SHP77 (cell line): ENCODE data around the gene APC2.
"Not testable (repeated sequence)": the region's sequence is repeated elsewhere in the genome, so short reads cannot be mapped to it uniquely, and the experiment has no call there.

Source experiments
- DNase-seq, 2 experiments: peaks; one replicate each; lab custom pipeline; 2025; lab: John Stamatoyannopoulos, UW

The APC2 gene

DNA sequence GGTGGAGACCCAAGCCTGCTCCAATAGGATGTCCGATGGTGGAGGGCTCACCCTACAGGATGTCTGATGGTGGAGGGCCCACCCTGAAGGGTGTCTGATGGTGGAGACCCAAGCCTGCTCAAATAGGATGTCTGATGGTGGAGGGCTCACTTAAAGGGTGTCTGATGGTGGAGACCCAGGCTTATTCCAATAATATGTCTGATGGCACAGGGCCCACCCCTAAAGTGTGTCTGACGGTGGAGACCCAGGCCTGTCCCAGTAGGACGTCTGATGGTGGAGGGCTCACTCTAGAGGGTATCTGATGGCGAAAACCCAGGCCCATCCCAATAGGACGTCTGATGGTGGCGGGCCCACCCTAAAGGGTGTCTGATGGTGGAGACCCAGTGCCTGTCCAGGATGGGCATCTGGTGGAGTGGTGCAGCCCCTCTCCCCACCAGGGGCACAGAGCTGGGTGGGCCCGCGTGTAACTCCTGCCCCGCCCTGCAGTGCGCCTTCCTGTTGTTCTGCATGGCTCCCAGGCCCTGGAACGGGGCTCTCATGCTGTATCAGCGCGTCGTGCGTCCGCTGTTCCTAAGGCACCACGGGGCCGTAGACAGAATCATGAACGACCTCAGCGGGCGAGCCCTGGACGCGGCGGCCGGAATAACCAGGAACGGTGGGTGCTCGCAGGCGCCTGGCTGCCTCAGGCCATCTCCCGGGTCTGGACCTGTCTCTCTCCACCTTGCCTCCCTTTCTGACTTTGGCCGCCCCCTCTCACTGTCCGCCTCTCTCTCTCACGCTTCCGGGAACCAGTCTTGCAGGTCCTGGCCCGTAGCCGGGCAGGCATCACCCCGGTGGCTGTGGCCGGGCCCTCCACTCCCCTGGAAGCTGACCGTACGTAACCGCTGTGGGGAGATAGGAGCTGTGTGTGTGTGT is 46.1 kb downstream of the APC2 start:
- DNase-seq: no peak

DNA sequence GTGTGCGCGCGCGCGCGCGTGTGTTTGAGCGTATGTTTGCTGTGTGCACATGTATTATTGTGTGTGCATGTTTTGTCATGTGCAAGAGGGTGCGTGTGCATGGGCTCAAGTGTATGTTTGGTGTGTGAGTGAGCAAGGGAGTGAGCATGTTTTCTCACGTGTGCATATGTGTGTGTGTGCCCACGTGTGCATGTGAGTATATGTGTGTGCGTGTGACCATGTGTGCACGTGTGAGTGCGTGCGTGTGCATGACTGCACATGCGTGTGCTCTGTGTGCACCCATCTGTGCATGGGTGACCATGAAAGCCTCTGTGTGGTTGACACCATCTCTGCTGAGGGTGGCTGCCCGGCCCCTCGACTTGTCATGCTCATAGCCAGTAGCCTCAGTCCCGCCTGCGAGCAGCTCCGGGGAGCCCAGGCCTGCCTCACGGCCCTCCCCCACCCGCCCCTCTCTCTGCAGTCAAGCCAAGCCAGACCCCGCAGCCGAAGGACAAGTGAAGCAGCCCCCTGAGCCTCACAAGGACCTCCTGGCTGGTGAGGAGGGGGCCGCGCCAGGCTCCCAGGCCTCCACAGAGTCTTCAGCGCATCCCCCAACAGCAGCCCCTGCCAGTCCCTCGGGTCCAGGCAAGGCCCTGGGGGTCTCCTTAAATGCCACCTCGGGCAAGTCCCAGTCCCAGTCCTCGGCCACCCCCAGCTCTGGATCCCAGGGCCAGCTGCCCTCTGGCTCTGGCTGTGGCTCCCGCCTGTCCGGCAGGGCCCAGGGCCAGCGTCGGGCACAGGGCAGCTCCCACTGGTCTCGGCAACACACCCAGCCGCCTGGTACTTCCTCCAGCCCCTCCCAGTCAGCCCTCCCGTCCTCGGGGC is 47.0 kb downstream of the APC2 start:
- no peak for DNase-seq

- no peak for DNase-seq
Measured at GRCh38 chr19:1497578-1498235, 47.8 kb downstream of the APC2 start.

- DNase-seq: not testable (repeated sequence)
Measured at GRCh38 chr19:1499231-1499630, 49.3 kb downstream of the APC2 start.

GRCh38 chr19:1501200-1501595 is 51.3 kb downstream of the APC2 start:
- DNase-seq: no peak

DNA sequence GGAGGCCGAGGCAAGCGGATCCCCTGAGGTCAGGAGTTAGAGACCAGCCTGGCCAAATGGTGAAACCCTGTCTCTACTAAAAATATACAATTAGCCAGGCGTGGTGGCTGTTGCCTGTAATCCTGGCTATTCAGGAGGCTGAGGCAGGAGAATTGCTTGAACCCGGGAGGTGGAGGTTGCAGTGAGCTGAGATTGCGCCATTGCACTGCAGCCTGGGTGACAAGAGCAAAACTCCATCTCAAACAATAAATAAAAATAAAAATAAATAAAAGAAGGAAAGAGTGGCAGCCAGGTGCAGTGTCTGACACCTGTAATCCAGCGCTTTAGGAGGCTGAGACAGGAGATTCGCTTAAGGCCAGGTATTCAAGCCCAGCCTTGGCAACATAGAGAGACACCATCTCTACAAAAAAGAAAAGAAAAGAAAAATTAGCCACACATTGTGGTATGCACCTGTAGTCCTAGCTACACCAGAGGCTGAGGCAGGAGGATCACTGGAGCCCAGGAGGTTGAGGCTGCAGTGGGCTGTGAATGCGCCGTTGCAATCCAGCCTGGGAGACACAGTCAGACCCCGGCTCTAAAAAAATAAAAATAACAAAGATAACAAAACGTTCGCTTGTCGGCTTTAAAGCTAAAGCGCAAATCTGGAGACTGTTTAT is 52.6 kb downstream of the APC2 start:
- DNase-seq: no peak

GRCh38 chr19:1503089-1503924 is 53.4 kb downstream of the APC2 start:
- peak in 1 of 2 experiments; percentile 46 for DNase-seq

GRCh38 chr19:1503925-1504773 is 54.2 kb downstream of the APC2 start:
- no peak for DNase-seq

GRCh38 chr19:1505012-1505411 is 55.1 kb downstream of the APC2 start:
- no peak for DNase-seq

GRCh38 chr19:1505991-1506881 is 56.3 kb downstream of the APC2 start:
- no peak for DNase-seq

DNA sequence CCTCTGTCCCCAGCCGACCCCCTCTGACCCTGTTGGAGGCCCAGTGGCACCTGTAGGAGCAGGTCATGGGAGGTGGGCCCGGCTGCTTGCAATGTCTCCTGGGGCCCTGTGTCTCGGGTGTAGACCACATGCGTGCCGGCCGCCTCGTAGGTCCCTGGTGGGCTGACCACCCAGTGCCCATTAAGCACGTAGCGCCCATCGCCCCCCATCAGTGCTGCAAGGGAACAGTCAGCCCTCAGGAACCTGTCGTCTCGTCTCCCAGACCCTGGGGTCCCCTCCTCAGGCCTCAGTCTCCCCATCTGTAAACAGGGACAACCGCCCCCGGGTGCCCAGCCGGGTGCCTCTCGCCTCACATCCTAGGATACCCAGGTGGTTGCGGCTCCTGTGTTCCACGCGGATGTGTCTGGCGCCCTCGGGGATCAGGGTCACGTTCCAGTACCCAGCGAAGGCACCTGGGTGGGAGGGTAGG is 57.3 kb downstream of the APC2 start:
- no peak for DNase-seq

GRCh38 chr19:1507763-1508506 is 58.0 kb downstream of the APC2 start:
- DNase-seq: peak; percentile 93 to 97

DNA sequence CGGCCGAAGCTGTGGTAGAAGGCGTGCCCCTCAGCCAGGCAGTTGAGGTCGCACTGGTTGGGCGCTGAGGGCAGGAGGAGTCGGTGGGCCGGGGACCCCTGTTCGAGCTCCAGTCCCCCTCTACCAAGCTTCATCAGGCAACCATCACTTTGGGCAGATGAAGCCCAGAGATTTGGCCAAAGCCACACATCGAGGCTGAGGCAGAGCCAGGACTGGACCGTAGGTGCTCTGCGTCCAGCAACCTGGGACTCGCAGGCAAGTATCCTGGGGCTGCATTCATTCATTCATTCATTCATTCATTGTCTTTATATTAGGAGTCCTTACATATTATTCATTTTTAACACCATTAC is 58.6 kb downstream of the APC2 start:
- no peak for DNase-seq

DNA sequence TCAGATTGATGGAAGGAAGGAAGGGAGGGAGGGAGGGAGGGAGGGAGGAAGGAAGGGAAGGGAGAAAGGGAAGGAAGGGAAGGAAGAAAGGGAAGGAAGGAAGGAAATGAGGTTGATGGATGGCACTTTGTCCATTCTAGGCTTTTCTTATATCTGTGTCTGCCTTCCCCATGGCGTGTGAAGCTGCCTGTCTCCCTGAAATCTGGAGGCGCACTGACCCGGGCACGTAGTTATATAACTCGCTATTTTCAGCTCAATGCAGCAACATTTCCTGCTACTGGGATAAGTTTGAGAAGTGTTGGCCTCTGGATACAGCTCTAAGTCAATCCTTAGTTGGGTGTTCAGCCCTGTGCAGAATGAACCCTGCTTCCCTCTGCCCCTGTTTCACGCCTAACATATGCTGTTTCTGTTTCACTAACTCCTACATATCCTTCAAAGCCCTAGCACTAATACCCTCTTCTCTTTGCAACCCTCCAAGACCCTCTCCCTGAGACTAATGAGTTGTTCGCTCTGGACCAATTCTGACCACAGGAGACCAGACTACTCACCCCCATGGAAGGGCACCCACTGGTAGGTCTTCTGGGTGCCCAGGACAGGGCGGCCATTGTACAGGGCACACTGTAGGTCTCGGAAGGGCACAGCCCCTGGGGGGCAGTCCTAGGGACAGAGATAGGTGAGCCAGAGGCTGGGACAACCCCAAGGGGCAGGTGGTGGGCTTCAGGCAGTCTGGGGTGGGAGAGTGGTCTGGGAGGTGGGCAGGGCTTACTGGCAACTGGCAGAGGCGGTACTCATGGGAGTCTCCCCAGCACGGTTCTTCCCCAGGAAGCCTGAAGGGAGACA is 59.9 kb downstream of the APC2 start:
- DNase-seq: no peak

GRCh38 chr19:1510442-1510806 is 60.5 kb downstream of the APC2 start:
- no peak for DNase-seq

DNA sequence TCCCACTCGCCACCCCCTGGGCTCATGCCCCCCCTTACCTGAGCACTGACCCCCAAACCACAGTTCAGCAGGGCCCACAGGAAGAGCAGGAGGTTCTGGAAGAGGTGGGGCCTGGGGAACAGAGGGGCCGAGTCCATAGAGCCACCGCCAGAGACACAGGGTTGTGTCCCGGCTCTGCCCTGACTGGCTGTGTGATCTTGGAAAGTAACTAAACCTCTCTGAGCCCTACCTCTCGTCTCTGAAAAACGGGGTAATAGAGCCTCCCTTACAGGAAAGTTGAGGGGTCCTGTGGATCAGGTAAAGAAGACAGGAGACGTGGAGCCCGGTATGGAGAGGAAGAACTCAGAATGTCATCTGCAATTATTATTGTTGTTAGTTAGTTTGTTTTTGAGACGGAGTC is 60.9 kb downstream of the APC2 start:
- DNase-seq: no peak
